Mesothelial cell of epicardium (in vitro differentiated cells): ENCODE data around the gene FBXO44. TPM values are rescaled to one million over a fixed set of nuclear protein-coding genes. Genes with fewer than 3 reads are reported as not detected.

Source experiments
- DNase-seq, 2 experiments: peaks; one replicate each; pipeline ENCODE4 v3.0.0; 2021; ENCODE audit warnings: low spot score in 2 of 2; ENCODE audit not compliant: unreplicated experiment in 2 of 2
- H3K27ac Mint-ChIP-seq: 2 replicates; pipeline ENCODE4 v1.8.0; 2021; ENCODE audit warnings: mixed read lengths
- H3K27me3 Mint-ChIP-seq: 2 replicates; pipeline ENCODE4 v1.8.0; 2021; ENCODE audit warnings: low read depth, mixed read lengths
- H3K36me3 Mint-ChIP-seq: 2 replicates; pipeline ENCODE4 v1.8.0; 2021; ENCODE audit warnings: mixed read lengths
- H3K4me1 Mint-ChIP-seq: 2 replicates; pipeline ENCODE4 v1.8.0; 2021; ENCODE audit warnings: mixed read lengths
- H3K4me3 Mint-ChIP-seq: 2 replicates; pipeline ENCODE4 v1.8.0; 2021; ENCODE audit warnings: mild to moderate bottlenecking, moderate library complexity, mixed read lengths
- H3K9me3 Mint-ChIP-seq: 2 replicates; pipeline ENCODE4 v1.8.0; 2021; ENCODE audit warnings: mixed read lengths
- CTCF ChIP-seq: fragments of 200-600 bp; sonication (generic); IDR thresholded peaks from one replicate; pipeline ENCODE4 v1.5.0; 2021; ENCODE audit warnings: antibody characterized with exemption; ENCODE audit not compliant: unreplicated experiment
- total RNA-seq: library from RNA; stranded (reverse); gene quantifications from 3 replicates; pipeline ENCODE4 v1.2.1, GENCODE V29; 2021

Gene FBXO44
- total RNA-seq, 1 donor from 2014 or later = 39.4 TPM

- peaks cover 20% of the 10 kb centered on the region for H3K27me3 Mint-ChIP-seq
- no peak for DNase-seq
Observed at GRCh38 chr1:11697188-11697892, 42.7 kb downstream of the FBXO44 start.

GRCh38 chr1:11697893-11698210 lies 43.2 kb downstream of the FBXO44 start:
- no peak overlapping the region for H3K27ac Mint-ChIP-seq
- H3K27me3 Mint-ChIP-seq = peaks cover 15% of the 10 kb centered on the region
- no peak overlapping the region for H3K4me3 Mint-ChIP-seq
- no peaks in the 10 kb centered on the region for H3K4me1 Mint-ChIP-seq
- no peak for TF ChIP-seq CTCF
- H3K9me3 Mint-ChIP-seq = no peaks in the 10 kb centered on the region
- no peaks in the 10 kb centered on the region for H3K36me3 Mint-ChIP-seq
- DNase-seq = no peak

More at GRCh38 chr1:11697188-11697892, 42.7 kb downstream of the FBXO44 start:
- no peak overlapping the region for H3K4me3 Mint-ChIP-seq
- H3K4me1 Mint-ChIP-seq = no peaks in the 10 kb centered on the region
- TF ChIP-seq CTCF = no peak
- H3K27ac Mint-ChIP-seq = no peak overlapping the region
- H3K36me3 Mint-ChIP-seq = no peaks in the 10 kb centered on the region
- no peaks in the 10 kb centered on the region for H3K9me3 Mint-ChIP-seq

- DNase-seq = no peak
- H3K4me1 Mint-ChIP-seq = no peaks in the 10 kb centered on the region
- H3K4me3 Mint-ChIP-seq = no peak overlapping the region
- H3K27ac Mint-ChIP-seq = no peak overlapping the region
- H3K9me3 Mint-ChIP-seq = no peaks in the 10 kb centered on the region
- H3K36me3 Mint-ChIP-seq = no peaks in the 10 kb centered on the region
- no peak for TF ChIP-seq CTCF
- H3K27me3 Mint-ChIP-seq = peaks cover 10% of the 10 kb centered on the region
Observed at GRCh38 chr1:11700601-11701467, 46.2 kb downstream of the FBXO44 start.

GRCh38 chr1:11701551-11701961 lies 46.9 kb downstream of the FBXO44 start:
- H3K36me3 Mint-ChIP-seq = no peaks in the 10 kb centered on the region
- DNase-seq = no peak
- no peaks in the 10 kb centered on the region for H3K9me3 Mint-ChIP-seq
- H3K4me1 Mint-ChIP-seq = no peaks in the 10 kb centered on the region
- no peak overlapping the region for H3K27ac Mint-ChIP-seq
- H3K4me3 Mint-ChIP-seq = no peak overlapping the region
- no peak for TF ChIP-seq CTCF
- peaks cover 10% of the 10 kb centered on the region for H3K27me3 Mint-ChIP-seq

GRCh38 chr1:11701981-11702803 lies 47.5 kb downstream of the FBXO44 start:
- H3K27me3 Mint-ChIP-seq = peaks cover 10% of the 10 kb centered on the region
- no peaks in the 10 kb centered on the region for H3K9me3 Mint-ChIP-seq
- no peak for TF ChIP-seq CTCF
- no peak overlapping the region for H3K4me3 Mint-ChIP-seq
- H3K36me3 Mint-ChIP-seq = no peaks in the 10 kb centered on the region
- no peaks in the 10 kb centered on the region for H3K4me1 Mint-ChIP-seq
- no peak for DNase-seq
- no peak overlapping the region for H3K27ac Mint-ChIP-seq
